Parathyroid adenoma (tissue), 2 donors: ENCODE data around the gene PTGIR.
A peak's percentile ranks its signal among the peaks of the same experiment; 100 is the strongest.
"Not testable (repeated sequence)": the region's sequence is repeated elsewhere in the genome, so short reads cannot be mapped to it uniquely, and the experiment has no call there.

Experiments used
- H2AFZ ChIP-seq: fragments of 300-600 bp; sonication (generic); one replicate; pipeline ENCODE4 v1.7.0; 2017; ENCODE audit warnings: antibody characterized with exemption, mild to moderate bottlenecking
- H3K27ac ChIP-seq: fragments of 300-600 bp; sonication (generic); one replicate; pipeline ENCODE4 v1.7.0; 2017
- H3K27me3 ChIP-seq: fragments of 300-600 bp; sonication (generic); one replicate; pipeline ENCODE4 v1.7.0; 2017; ENCODE audit warnings: low read length; ENCODE audit not compliant: control insufficient read depth, insufficient read depth
- H3K36me3 ChIP-seq: fragments of 300-600 bp; sonication (generic); one replicate; pipeline ENCODE4 v1.7.0; 2017; ENCODE audit warnings: low read length; ENCODE audit not compliant: control insufficient read depth, insufficient read depth
- H3K4me1 ChIP-seq: fragments of 300-600 bp; sonication (generic); one replicate; pipeline ENCODE4 v1.7.0; 2017; ENCODE audit warnings: control low read depth
- H3K4me2 ChIP-seq: fragments of 300-600 bp; sonication (generic); one replicate; pipeline ENCODE4 v1.7.0; 2017; ENCODE audit warnings: low read length
- H3K4me3 ChIP-seq: fragments of 300-600 bp; sonication (generic); one replicate; pipeline ENCODE4 v1.7.0; 2017; ENCODE audit warnings: low read depth, low read length
- H3K79me2 ChIP-seq: fragments of 300-600 bp; sonication (generic); one replicate; pipeline ENCODE4 v1.7.0; 2017; ENCODE audit warnings: control low read depth
- H3K9ac ChIP-seq: fragments of 300-600 bp; sonication (generic); one replicate; pipeline ENCODE4 v1.7.0; 2017; ENCODE audit warnings: mild to moderate bottlenecking
- H3K9me3 ChIP-seq: fragments of 300-600 bp; sonication (generic); one replicate; pipeline ENCODE4 v1.7.0; 2017; ENCODE audit warnings: low read length; ENCODE audit not compliant: control insufficient read depth
- CTCF ChIP-seq: fragments of 300-600 bp; sonication (generic); IDR thresholded peaks from one replicate; pipeline ENCODE4 v1.7.0; 2017; ENCODE audit warnings: antibody characterized with exemption, mild to moderate bottlenecking
- donor health status: primary hyperparathyroidism.

PTGIR gene

GRCh38 chr19:46629546-46630025, 4.7 kb upstream of the PTGIR start:
- no peak overlapping the region for H3K27ac ChIP-seq
- H3K4me1 ChIP-seq, result peaks cover 4% of the 10 kb centered on the region
- H3K4me3 ChIP-seq, result no peak overlapping the region
- no peak overlapping the region for H2AFZ ChIP-seq
- no peak overlapping the region for H3K4me2 ChIP-seq
- no peak for TF ChIP-seq CTCF
- H3K27me3 ChIP-seq, result no peaks in the 10 kb centered on the region
- no peaks in the 10 kb centered on the region for H3K36me3 ChIP-seq
- no peaks in the 10 kb centered on the region for H3K79me2 ChIP-seq
- H3K9me3 ChIP-seq, result no peaks in the 10 kb centered on the region
- no peak overlapping the region for H3K9ac ChIP-seq

GRCh38 chr19:46628970-46629369, 4.1 kb upstream of the PTGIR start:
- not testable (repeated sequence) for H3K4me1 ChIP-seq, H3K9me3 ChIP-seq, H2AFZ ChIP-seq, H3K27ac ChIP-seq, H3K79me2 ChIP-seq, H3K9ac ChIP-seq, H3K36me3 ChIP-seq, H3K27me3 ChIP-seq, H3K4me2 ChIP-seq, H3K4me3 ChIP-seq

- no peak overlapping the region for H3K9ac ChIP-seq
- H3K4me2 ChIP-seq, result no peak overlapping the region
- no peaks in the 10 kb centered on the region for H3K4me1 ChIP-seq
- H3K27me3 ChIP-seq, result no peaks in the 10 kb centered on the region
- H3K9me3 ChIP-seq, result no peaks in the 10 kb centered on the region
- H3K4me3 ChIP-seq, result no peak overlapping the region
- H3K36me3 ChIP-seq, result no peaks in the 10 kb centered on the region
- no peak overlapping the region for H2AFZ ChIP-seq
- H3K27ac ChIP-seq, result peak overlapping the region; percentile 56
- TF ChIP-seq CTCF, result no peak
- H3K79me2 ChIP-seq, result no peaks in the 10 kb centered on the region
Measured at GRCh38 chr19:46626446-46626845, 1.6 kb upstream of the PTGIR start.

GRCh38 chr19:46625731-46626130, 842 bp upstream of the PTGIR start:
- Histone ChIP-seq H3K9me3 (no peaks in the 10 kb centered on the region), H3K36me3 (no peaks in the 10 kb centered on the region), H2AFZ (no peak overlapping the region), H3K4me1 (no peaks in the 10 kb centered on the region), H3K4me3 (no peak overlapping the region), H3K79me2 (no peaks in the 10 kb centered on the region), H3K4me2 (no peak overlapping the region), H3K27me3 (no peaks in the 10 kb centered on the region), H3K27ac (peak overlapping the region; percentile 56), H3K9ac (no peak overlapping the region)
- TF ChIP-seq CTCF, result no peak

GRCh38 chr19:46623915-46624502, 880 bp downstream of the PTGIR start:
- TF ChIP-seq CTCF, result no peak
- H2AFZ ChIP-seq, result no peak overlapping the region
- H3K4me1 ChIP-seq, result no peaks in the 10 kb centered on the region
- H3K36me3 ChIP-seq, result no peaks in the 10 kb centered on the region
- no peak overlapping the region for H3K9ac ChIP-seq
- H3K9me3 ChIP-seq, result no peaks in the 10 kb centered on the region
- H3K79me2 ChIP-seq, result no peaks in the 10 kb centered on the region
- no peak overlapping the region for H3K4me3 ChIP-seq
- H3K4me2 ChIP-seq, result no peak overlapping the region
- H3K27me3 ChIP-seq, result no peaks in the 10 kb centered on the region
- H3K27ac ChIP-seq, result no peak overlapping the region
